Central memory CD8-positive, alpha-beta T cell (primary cell): ENCODE results near the gene DCAF12.

Experiments used
- ATAC-seq: fragments of 150-1000 bp; cut with Tn5 transposase; replicated peaks from 2 replicates; pipeline ENCODE4 v1.10.0; 2022; ENCODE audit warnings: mild to moderate bottlenecking, moderate FRiP score, moderate number of reproducible peaks; ENCODE audit not compliant: poor library complexity, severe bottlenecking; ENCODE audit errors: extremely low read depth
- DNase-seq, 2 donors: peaks; one replicate each; pipeline ENCODE4 v3.0.0; 2021; ENCODE audit warnings: low spot score in 2 of 2
- H3K27ac Mint-ChIP-seq: one replicate; pipeline ENCODE4 v1.8.0; 2022; ENCODE audit warnings: low read depth, mild to moderate bottlenecking, moderate library complexity, mixed read lengths
- H3K27me3 Mint-ChIP-seq: one replicate; pipeline ENCODE4 v1.8.0; 2022; ENCODE audit warnings: mixed read lengths
- H3K36me3 Mint-ChIP-seq: one replicate; pipeline ENCODE4 v1.8.0; 2022; ENCODE audit warnings: mild to moderate bottlenecking, moderate library complexity, mixed read lengths; ENCODE audit not compliant: insufficient read depth
- H3K4me1 Mint-ChIP-seq: one replicate; pipeline ENCODE4 v1.8.0; 2022; ENCODE audit warnings: mixed read lengths
- H3K4me3 Mint-ChIP-seq: one replicate; pipeline ENCODE4 v1.8.0; 2022; ENCODE audit warnings: mild to moderate bottlenecking, moderate library complexity, mixed read lengths
- H3K9me3 Mint-ChIP-seq: one replicate; pipeline ENCODE4 v1.8.0; 2022; ENCODE audit warnings: mixed read lengths

The DCAF12 gene

DNA sequence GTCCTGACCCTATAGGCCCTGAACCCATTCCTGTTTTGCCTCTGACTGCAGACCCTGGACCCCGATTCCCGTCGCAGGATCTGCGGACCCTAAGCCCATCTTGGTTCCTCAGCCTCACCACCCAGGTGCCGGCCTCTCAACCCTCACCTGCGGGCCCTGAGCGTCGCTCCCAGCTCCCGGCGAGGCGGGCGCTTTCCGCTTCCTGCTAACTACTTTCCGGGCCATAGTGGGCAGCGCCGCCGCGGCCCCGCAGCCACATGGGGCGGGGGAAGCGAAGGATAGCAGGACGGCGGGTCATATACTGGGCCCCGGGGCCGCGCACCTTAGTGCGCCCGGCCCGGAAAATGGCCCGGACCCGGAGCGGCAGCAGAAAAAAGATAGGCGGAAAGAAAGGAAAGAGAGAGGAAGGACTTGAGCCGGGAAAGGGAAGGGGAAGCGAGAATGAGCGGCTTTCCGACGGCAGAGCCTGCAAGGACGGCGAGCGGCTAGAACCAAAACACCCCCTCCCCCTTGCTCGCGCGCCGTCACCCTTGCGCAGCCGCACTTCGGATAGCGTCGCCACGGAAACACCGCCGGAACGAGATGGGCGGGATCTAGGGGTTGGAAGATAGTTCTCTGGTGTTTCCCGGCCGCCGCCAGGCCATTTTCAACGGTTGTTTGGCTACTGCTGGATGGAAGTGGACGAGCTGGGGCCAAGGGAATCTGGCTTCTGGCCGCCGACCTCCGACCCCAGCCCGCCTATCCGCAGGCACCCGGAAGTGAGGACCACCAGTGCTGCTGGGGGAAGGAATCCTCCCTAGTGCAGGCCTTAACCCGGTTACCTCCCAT is at the start of gene DCAF12:
TSS of gene DCAF12 (minus strand) at position 492 of the 828 bp plus-strand sequence. CDS start at position 225, 267 bp downstream.
- Mint-ChIP-seq H3K4me3 (peak within 1 kb of the TSS; percentile 92), H3K4me1 (peaks cover 54% of the 10 kb centered on the region), H3K27me3 (no peaks in the 10 kb centered on the region), H3K36me3 (peaks cover 34% of the 10 kb centered on the region), H3K27ac (peak within 1 kb of the TSS; percentile 97), H3K9me3 (no peaks in the 10 kb centered on the region)
- DNase-seq (peak; percentile 81 to 88), ATAC-seq (peak; percentile 89)

GRCh38 chr9:34176089-34176488 is 49.6 kb upstream of the DCAF12 start:
- no peak for ATAC-seq
- Mint-ChIP-seq H3K36me3 (peaks cover 13% of the 10 kb centered on the region), H3K4me3 (no peak overlapping the region), H3K9me3 (no peaks in the 10 kb centered on the region), H3K27me3 (no peaks in the 10 kb centered on the region), H3K4me1 (peaks cover 27% of the 10 kb centered on the region), H3K27ac (no peak overlapping the region)
- no peak for DNase-seq

GRCh38 chr9:34171753-34172535 is 45.4 kb upstream of the DCAF12 start:
- ATAC-seq (peak; percentile 67), DNase-seq (no peak)

GRCh38 chr9:34170237-34170991 is 43.9 kb upstream of the DCAF12 start:
- Mint-ChIP-seq H3K27ac (no peak overlapping the region), H3K4me1 (peaks cover 6% of the 10 kb centered on the region), H3K27me3 (no peaks in the 10 kb centered on the region), H3K4me3 (no peak overlapping the region), H3K36me3 (no peaks in the 10 kb centered on the region), H3K9me3 (no peaks in the 10 kb centered on the region)
- ATAC-seq, result no peak
- DNase-seq, result no peak

More at GRCh38 chr9:34171753-34172535, 45.4 kb upstream of the DCAF12 start:
- Mint-ChIP-seq H3K36me3 (no peaks in the 10 kb centered on the region), H3K27me3 (no peaks in the 10 kb centered on the region), H3K27ac (no peak overlapping the region), H3K9me3 (no peaks in the 10 kb centered on the region), H3K4me1 (peaks cover 6% of the 10 kb centered on the region), H3K4me3 (peak overlapping the region; percentile 25)

- Mint-ChIP-seq H3K27ac (peak overlapping the region; percentile 24), H3K4me1 (peaks cover 6% of the 10 kb centered on the region), H3K27me3 (no peaks in the 10 kb centered on the region), H3K4me3 (no peak overlapping the region), H3K36me3 (no peaks in the 10 kb centered on the region), H3K9me3 (no peaks in the 10 kb centered on the region)
- ATAC-seq (no peak), DNase-seq (no peak)
Observed at GRCh38 chr9:34169125-34169524, 42.6 kb upstream of the DCAF12 start.

- H3K27ac Mint-ChIP-seq, result no peak overlapping the region
- H3K9me3 Mint-ChIP-seq, result no peaks in the 10 kb centered on the region
- ATAC-seq, result no peak
- H3K27me3 Mint-ChIP-seq, result no peaks in the 10 kb centered on the region
- no peaks in the 10 kb centered on the region for H3K4me1 Mint-ChIP-seq
- no peak for DNase-seq
- H3K4me3 Mint-ChIP-seq, result no peak overlapping the region
- no peaks in the 10 kb centered on the region for H3K36me3 Mint-ChIP-seq
Observed at GRCh38 chr9:34163434-34163833, 36.9 kb upstream of the DCAF12 start.

GRCh38 chr9:34158362-34158869 is 31.9 kb upstream of the DCAF12 start:
- H3K4me3 Mint-ChIP-seq, result no peak overlapping the region

DNA sequence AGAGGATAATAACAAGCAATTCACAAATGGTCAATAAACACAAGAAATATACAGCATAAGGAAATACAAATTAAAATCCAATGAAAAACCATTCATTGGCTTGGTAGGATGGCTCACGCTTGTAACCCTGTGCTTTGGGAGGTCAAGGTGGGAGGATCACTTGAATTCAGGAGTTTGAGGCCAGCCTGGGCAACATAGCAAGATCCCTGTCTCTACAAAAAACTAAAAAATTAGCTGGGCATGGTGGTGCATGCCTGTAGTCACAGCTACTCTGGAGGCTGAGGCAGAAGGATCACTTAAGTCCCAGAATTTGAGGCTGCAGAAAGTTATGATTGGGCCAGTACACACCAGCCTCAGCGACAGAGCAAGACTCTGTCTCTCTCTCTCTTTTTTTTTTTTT is 31.4 kb upstream of the DCAF12 start:
- no peaks in the 10 kb centered on the region for H3K36me3 Mint-ChIP-seq
- no peak overlapping the region for H3K27ac Mint-ChIP-seq
- no peak overlapping the region for H3K4me3 Mint-ChIP-seq
- H3K4me1 Mint-ChIP-seq, result no peaks in the 10 kb centered on the region
- no peaks in the 10 kb centered on the region for H3K9me3 Mint-ChIP-seq
- no peak for DNase-seq
- no peak for ATAC-seq
- no peaks in the 10 kb centered on the region for H3K27me3 Mint-ChIP-seq

More at GRCh38 chr9:34158362-34158869, 31.9 kb upstream of the DCAF12 start:
- Mint-ChIP-seq H3K4me1 (no peaks in the 10 kb centered on the region), H3K27ac (no peak overlapping the region), H3K9me3 (no peaks in the 10 kb centered on the region), H3K27me3 (no peaks in the 10 kb centered on the region), H3K36me3 (no peaks in the 10 kb centered on the region)
- DNase-seq (no peak), ATAC-seq (no peak)

DNA sequence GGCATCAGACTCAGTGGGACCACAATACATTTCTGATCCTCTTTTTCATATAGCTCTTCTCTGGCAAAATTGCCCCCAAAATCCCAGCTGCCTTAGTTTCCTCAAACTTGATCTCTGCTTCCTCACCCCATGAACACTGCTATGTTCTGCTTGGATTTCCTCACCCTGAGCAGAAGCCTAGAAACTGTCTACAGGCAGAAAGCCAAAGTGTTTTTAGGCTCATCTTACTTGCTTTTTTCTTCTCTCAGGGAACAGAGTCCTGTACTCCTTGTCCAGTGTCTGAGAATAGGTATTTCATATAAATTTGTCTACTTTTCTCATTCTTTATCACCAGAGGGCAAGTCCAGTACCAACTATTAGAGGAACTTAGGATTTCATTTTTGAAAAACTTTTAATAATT is 30.8 kb upstream of the DCAF12 start:
- ATAC-seq, result no peak
- H3K27ac Mint-ChIP-seq, result no peak overlapping the region

GRCh38 chr9:34154057-34154456 is 27.6 kb upstream of the DCAF12 start:
- H3K4me3 Mint-ChIP-seq, result no peak overlapping the region
- no peak for ATAC-seq

More for the DNA sequence above, 30.8 kb upstream of the DCAF12 start:
- no peak overlapping the region for H3K4me3 Mint-ChIP-seq
- H3K9me3 Mint-ChIP-seq, result no peaks in the 10 kb centered on the region
- no peak for DNase-seq
- H3K27me3 Mint-ChIP-seq, result no peaks in the 10 kb centered on the region
- H3K36me3 Mint-ChIP-seq, result no peaks in the 10 kb centered on the region
- no peaks in the 10 kb centered on the region for H3K4me1 Mint-ChIP-seq

GRCh38 chr9:34151398-34151797 is 24.9 kb upstream of the DCAF12 start:
- Mint-ChIP-seq H3K9me3 (no peaks in the 10 kb centered on the region), H3K27me3 (peaks cover 9% of the 10 kb centered on the region), H3K4me3 (no peak overlapping the region), H3K4me1 (no peaks in the 10 kb centered on the region), H3K27ac (no peak overlapping the region), H3K36me3 (no peaks in the 10 kb centered on the region)
- no peak for ATAC-seq
- no peak for DNase-seq

More at GRCh38 chr9:34154057-34154456, 27.6 kb upstream of the DCAF12 start:
- peaks cover 9% of the 10 kb centered on the region for H3K27me3 Mint-ChIP-seq
- no peaks in the 10 kb centered on the region for H3K36me3 Mint-ChIP-seq
- no peaks in the 10 kb centered on the region for H3K9me3 Mint-ChIP-seq
- no peak overlapping the region for H3K27ac Mint-ChIP-seq
- H3K4me1 Mint-ChIP-seq, result no peaks in the 10 kb centered on the region
- no peak for DNase-seq

GRCh38 chr9:34145165-34145564 is 18.7 kb upstream of the DCAF12 start:
- H3K27me3 Mint-ChIP-seq, result peaks cover 8% of the 10 kb centered on the region
- no peak overlapping the region for H3K27ac Mint-ChIP-seq
- no peaks in the 10 kb centered on the region for H3K36me3 Mint-ChIP-seq
- ATAC-seq (no peak), DNase-seq (no peak)
- H3K4me1 Mint-ChIP-seq, result no peaks in the 10 kb centered on the region
- no peak overlapping the region for H3K4me3 Mint-ChIP-seq
- H3K9me3 Mint-ChIP-seq, result no peaks in the 10 kb centered on the region
